ENCODE data around the gene RFTN1. TPM values are rescaled to one million over a fixed set of nuclear protein-coding genes. Genes with fewer than 3 reads are reported as not detected.

RFTN1 gene
- total and polyA plus RNA-seq, 2 donors (not counting 3 experiments of a cell fraction or from before 2014, with no cell fraction given): 40.3 to 43.3 TPM

DNA sequence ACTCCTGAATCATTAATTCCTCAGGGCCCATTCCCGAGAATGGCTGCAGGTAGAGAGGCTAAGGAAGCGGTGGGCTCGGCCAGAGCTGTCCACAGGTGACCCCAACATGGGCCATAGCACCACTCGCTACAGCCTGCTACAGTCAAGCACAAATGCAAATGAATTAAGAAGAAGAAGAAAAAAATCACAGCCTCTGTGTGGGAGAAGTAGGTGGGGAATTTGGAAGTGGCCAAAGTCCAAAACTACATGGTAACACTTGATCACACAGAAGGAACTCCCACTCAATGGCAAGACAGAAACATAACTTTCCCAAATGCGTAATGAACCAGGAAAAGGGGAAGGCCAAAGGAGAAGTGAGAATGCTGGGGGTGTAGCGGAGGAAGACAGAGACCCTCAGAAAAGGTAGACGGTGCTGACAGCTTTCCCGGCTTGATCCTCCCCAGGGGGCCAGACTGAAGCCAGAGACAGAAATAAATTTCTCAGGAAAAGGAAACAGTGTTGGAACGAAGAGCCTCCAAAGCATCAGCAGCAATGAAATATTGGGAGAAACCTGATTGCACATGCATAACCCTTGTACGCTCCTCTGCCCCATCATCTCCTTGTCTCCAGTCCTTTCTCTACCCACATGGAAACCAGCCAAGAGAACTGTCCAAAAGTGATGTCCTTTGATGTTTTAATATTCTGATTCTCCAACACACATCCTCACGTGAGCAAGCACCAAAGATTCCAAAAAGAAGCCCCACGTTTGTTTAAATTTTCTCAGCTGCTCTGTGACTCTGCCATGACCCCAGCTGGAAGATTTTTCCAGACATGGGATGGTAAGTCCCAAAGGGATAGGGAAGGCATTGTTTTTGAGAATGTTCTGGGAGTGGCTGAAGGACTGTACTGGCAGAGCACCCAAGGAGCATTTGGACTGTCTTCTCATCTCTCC lies 140.9 kb downstream of the RFTN1 start:
- FAIRE-seq (no peak), DNase-seq (ENCODE audit: low read depth, low spot score) (no peak)
- H3K36me3 ChIP-seq (ENCODE audit: control insufficient read depth in 2 of 2, extremely low read depth in 1 of 2, insufficient read depth in 2 of 2, low read length in 2 of 2): peaks cover 6 to 14% of the 10 kb centered on the region in 2 experiments
- no peak overlapping the region for H3K27ac ChIP-seq (ENCODE audit: insufficient read depth, low read depth, low read length)
- no peaks in the 10 kb centered on the region for H4K20me1 ChIP-seq (replicated peaks; ENCODE audit: control insufficient read depth, extremely low read depth, insufficient read depth, low read length)
- H3K4me1 ChIP-seq (ENCODE audit: control insufficient read depth, extremely low read depth, insufficient read depth, low read length): no peaks in the 10 kb centered on the region
- H3K27me3 ChIP-seq (ENCODE audit: control insufficient read depth in 2 of 2, insufficient read depth in 2 of 2, low read length in 2 of 2): no peaks in the 10 kb centered on the region
- TF ChIP-seq GATA2 (IDR thresholded peaks at IDR 0.05; ENCODE audit: insufficient read depth, insufficient read length, low read depth, low read length): no peak
- no peak for TF ChIP-seq FOS (IDR thresholded peaks at IDR 0.05; ENCODE audit: borderline replicate concordance, insufficient read depth, low read length)
- no peak for TF ChIP-seq MYC (IDR thresholded peaks at IDR 0.05; ENCODE audit: low read depth, low read length)
- TF ChIP-seq JUN (IDR thresholded peaks at IDR 0.05; ENCODE audit: borderline replicate concordance, insufficient read depth, insufficient read length, low read depth): no peak
- no peak for TF ChIP-seq CTCF (IDR thresholded peaks at IDR 0.05; ENCODE audit: extremely low read depth in 1 of 2, insufficient read depth in 1 of 2, low read depth in 1 of 2, low read length in 2 of 2)
- TF ChIP-seq MAX (IDR thresholded peaks at IDR 0.05; ENCODE audit: insufficient read depth, insufficient read length): no peak
- TF ChIP-seq POLR2AphosphoS5 (IDR thresholded peaks at IDR 0.05; ENCODE audit: insufficient read depth, low read depth, low read length): no peak
- no peak for TF ChIP-seq EZH2 (IDR thresholded peaks at IDR 0.05; ENCODE audit: borderline replicate concordance, low read depth, low read length, severe bottlenecking)
- TF ChIP-seq POLR2A (IDR thresholded peaks at IDR 0.05; ENCODE audit: low read depth, low read length): no peak
- intact Hi-C loops (cut with micrococcal nuclease): loop anchor here (5.0 kb wide), 1 partner anchor 145 kb away; no protein-coding TSS in a partner anchor
- H3K4me3 ChIP-seq (replicated peaks in 1 of 3; ENCODE audit: insufficient read depth in 1 of 3, low read depth in 1 of 3, low read length in 3 of 3): no peak overlapping the region
- POLR2A ChIA-PET: no interaction called here
- H3K9me1 ChIP-seq (replicated peaks; ENCODE audit: control insufficient read depth, extremely low read depth, insufficient read depth, low read length): no peaks in the 10 kb centered on the region
- H3K9ac ChIP-seq (replicated peaks; ENCODE audit: extremely low read depth, insufficient read depth, low read length): no peak overlapping the region
- BruUV-seq (replicated peaks): no TSS peak
- dilution Hi-C loops (cut with MboI; ENCODE audit: extremely low pct_ligation_motif_present, low sequenced_read_pairs): no loop called here
- no peaks in the 10 kb centered on the region for H3K79me2 ChIP-seq (ENCODE audit: control insufficient read depth, insufficient read depth, low read length)
- no peak overlapping the region for H3K4me2 ChIP-seq (ENCODE audit: insufficient read depth, low read length)
- no peaks in the 10 kb centered on the region for H3K9me3 ChIP-seq (replicated peaks; ENCODE audit: control insufficient read depth, insufficient read depth, low read length)
- CTCF ChIA-PET: interaction anchor here (0.8 kb wide), 1 partner anchor 104 kb away, joined by 3 read pairs; no protein-coding TSS in a partner anchor
- H2AFZ ChIP-seq (ENCODE audit: low read depth, low read length): no peak overlapping the region
